GM19023 (cell line): ENCODE data around the gene LRRC15.

Source experiments
- ATAC-seq: cut with Tn5 transposase; IDR thresholded peaks from one replicate; pipeline ENCODE4 v1.9.1; 2021; ENCODE audit warnings: mild to moderate bottlenecking, moderate library complexity; ENCODE audit not compliant: unreplicated experiment

The LRRC15 gene

GRCh38 chr3:194336601-194337355 lies 32.8 kb downstream of the LRRC15 start:
- no peak for ATAC-seq

GRCh38 chr3:194333981-194334320 lies 35.6 kb downstream of the LRRC15 start:
- ATAC-seq = no peak

DNA sequence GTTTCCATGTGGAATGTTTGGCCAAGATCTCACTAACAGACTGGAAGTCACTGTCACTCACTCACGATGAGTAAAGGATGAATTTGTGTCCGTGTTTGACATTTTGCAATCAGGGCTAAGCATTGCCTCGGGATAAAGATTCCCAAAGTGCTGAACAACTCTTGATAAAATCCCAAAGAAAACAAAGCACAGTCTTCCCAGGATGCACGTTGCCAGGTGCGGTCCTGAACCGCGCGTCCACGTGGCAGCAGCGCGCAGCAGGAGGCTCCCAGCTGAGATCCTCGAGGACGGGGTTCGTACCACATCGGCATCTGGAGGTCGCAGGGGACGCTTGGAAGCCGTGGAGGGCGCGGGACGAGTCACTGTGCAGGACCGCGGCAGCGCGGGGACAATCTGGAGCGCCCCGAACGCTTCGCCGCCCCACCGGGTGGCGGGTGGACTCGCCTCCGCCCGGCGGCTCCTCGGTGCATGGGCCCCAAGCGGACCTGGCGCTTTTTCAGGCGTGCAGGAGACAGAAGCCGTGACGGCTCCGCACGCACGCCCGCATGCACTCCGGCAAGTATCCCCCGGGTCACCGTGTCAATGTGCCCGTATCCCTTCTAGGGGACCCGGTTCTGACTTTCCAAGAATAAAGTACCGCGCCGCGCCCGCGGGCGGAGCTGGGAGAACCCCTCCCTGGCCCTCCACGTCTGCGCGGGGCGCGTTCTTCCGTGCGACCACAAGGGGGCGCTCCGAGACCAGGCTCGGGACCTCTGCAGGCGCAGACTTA lies 36.1 kb downstream of the LRRC15 start:
- peak; percentile 87 for ATAC-seq

GRCh38 chr3:194332858-194333211 lies 36.7 kb downstream of the LRRC15 start:
- no peak for ATAC-seq

DNA sequence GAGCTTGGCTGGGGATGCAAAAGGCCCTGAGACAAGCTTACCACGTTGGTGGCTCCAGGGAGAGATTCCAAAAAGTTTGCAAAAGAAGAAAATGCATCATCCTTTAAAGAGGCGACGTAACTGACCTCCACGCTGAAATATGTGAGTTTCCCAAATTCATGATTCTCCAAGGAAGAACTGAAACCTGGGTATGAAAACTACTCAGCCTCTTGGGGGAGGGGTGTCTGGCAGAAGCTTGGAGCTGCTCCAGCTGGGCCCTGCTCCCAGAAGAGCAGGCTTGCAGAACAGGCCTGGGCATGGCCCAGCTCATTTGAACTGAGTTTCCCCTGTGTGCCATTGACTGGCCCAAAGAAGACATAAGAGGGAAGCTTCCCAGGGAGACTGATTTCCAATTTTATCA lies 39.0 kb downstream of the LRRC15 start:
- no peak for ATAC-seq

DNA sequence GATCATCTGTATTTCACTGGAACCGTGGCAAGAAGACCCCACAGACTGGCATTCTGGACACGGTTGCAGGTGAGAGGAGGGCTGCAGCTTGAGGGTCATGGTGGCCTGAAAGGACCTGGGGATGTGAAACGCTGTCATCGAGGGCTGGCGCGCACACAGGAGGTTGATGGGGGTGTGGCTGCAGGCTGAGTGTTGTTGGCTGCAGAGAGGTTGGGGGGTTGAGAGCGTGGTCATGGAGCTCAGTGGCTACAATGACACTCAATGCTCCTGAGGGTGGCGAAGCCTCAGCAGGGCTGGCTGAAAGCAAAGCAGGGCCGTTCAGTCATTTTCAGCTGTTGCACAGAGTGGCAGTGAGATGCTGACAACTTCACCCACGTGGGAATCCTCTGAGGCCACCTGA lies 39.4 kb downstream of the LRRC15 start:
- ATAC-seq = no peak

GRCh38 chr3:194329583-194329965 lies 40.0 kb downstream of the LRRC15 start:
- ATAC-seq = no peak

DNA sequence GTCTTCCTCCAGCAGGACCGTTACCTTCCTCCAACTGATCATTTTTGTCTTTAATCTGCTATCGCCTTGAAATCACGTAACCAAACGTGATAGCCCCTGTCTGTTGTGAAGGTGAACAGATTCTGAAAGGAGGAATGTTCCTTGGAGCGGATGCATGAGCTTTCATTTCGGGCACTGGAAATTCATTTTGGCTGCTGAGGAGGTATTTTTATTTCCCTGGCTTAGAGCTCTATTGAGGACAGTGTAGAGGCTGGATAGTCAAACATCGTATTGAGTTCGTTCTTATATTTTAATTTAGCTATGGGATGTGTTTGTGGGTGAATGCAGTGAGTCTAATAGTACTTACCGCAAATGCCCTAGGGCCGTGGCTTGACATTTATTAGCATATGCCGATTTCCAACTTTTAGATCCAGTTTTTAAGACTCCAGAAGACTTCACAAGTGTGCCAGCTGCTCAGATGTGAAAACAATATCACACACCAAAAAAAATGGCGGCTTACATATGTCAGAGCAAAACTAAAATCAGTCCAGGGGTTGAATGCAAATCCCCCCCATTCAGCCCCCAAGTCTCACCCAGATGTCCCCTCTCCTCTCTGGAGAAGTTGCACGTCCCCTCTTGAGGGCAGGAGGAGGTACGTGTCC lies 40.5 kb downstream of the LRRC15 start:
- no peak for ATAC-seq

GRCh38 chr3:194328053-194328657 lies 41.4 kb downstream of the LRRC15 start:
- ATAC-seq = no peak

DNA sequence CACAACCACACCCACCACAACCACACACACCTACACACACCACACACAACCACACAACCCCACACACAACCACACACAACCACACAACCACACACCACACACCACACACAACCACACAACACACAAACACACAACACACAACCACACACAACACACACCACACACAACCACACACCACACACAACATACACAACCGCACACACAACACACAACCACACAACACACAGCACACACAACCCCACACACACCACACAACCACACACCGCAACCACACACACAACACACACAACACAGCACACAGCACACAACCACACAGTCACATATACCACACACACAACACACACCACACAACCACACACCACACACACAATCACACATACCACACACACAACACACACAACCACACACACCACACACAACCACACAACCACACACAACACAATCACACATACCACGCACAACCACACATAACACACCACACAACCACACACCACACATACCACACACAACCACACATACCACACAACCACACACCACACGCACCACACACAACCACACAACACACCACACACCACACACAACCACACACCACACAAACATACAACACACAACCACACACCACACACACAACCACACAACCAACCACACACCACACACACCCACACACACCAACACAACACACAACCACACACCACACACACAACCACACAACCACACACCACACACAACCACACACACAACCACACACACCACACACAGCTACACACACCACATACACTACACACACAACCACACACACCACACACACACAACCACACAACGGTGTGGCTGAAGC lies 42.1 kb downstream of the LRRC15 start:
- no peak for ATAC-seq

- ATAC-seq = no peak
Observed at GRCh38 chr3:194326968-194327217, 42.6 kb downstream of the LRRC15 start.

DNA sequence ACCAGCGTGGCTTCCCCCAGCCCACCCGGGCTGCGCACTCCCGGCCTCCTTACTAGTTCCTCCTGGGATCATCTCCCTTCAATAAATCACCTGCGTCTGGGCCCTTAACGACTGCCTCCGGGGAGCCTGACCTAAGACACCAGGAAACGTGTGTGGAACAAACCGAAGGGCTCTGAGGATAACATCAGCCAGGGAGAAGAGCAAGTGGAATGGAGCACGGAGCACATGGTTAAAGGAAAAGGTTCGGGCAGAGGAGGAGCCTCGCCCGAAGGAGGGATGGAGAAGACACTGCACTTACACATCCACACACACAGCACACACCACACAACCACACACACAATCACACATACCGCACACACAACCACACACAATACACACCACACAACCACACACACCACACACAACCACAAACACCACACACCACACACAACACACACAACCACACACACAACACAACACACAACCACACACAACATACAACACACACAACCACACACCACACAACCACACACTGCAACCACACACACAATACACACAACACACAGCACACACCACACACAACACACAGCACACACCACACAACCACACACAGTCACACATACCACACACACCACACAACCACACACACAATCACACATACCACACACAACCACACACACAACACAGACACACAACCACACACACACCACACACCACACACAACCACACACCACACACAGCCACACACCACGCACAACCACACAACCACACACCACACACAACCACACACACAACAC lies 43.2 kb downstream of the LRRC15 start:
- no peak for ATAC-seq

DNA sequence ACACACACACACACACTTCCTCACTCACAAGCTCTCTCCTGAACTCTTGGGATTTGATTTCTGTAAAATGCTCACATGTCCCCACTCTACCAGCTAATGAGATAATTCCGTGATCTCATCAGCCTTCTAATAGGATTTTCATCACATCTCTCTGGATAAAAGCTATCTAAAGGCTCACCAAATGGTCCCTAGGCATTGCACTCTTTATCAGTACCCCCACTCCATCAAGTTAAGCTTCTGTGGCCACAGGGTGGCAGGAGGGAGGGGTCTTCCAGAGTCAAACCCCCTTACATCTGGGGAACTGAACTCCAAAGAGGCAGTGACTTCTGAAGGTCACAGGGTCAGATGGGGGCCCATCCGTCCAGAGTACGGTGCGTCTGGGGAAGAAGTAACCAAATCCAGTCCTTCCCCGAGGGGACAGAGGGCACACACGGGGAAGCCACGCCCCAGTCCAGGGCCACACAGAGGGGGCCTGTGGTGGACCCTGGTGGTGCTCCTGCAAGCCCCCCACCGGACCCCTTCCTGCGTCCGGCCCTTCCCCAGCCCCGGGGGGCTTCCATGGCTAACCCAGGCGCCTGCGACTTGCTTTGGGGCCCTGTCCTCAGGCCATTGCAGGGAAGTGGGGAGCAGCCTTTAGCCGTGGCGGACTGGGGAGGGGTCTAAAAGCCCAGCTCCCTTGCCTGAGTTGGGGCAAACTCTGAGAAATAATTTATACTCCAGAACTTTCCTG lies 44.0 kb downstream of the LRRC15 start:
- no peak for ATAC-seq

DNA sequence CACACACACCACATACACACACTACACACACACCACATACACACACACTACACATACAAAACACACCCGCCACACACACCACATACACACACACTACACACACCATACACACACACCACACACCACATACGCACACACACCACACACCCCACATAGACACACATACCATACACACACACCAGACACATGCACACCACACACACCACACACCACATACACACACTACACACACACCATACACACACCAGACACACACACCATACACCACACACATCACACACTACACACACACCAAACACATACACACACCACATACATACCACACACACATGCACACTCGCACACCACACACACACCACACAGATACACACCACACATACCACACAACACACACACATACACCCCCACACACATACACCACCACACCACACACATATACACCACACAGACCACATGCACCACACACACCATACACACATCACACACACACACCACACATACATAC lies 44.7 kb downstream of the LRRC15 start:
- ATAC-seq = no peak

DNA sequence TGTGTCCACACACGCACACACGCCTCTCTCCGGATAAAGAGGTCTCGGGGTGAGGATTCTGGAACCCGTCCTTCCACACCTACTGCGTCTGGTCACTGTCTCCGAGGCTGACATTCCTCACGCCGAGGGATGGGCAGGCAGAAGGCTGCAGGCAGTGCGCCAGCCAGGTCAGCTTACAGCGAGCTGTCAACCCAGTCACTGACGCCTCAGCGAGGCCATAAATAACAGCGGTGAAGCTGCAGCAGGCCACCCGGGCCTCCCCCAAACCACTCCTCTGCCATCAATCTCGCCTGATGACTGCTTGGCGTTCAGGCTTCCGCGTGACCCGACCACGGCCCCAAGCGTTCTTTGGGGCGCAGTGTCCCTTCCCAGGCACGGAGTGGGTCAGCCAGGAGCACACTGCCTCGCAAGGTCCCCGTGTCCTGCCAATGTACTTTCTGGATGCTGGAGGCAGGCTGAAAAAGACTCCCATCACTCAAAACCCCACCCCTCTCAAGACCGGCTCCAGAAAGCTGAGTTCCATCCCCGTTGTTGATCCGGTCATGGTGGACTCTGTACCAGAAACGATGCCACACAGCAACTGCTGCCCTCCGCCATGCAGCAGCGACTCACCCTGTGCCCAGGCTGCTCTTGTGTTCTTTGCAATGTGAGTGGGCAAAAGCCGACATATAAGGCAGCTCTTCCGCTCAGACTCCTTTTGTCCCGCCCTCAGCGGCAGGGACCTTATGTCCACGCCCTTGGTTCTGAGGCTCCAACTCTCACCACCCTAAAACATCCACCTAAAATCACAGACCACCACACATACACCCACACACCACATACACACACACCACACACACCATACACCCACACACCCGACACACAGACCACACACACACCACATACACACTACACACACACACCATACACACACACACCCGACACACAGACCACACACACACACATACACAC lies 45.5 kb downstream of the LRRC15 start:
- peak; percentile 62 for ATAC-seq

DNA sequence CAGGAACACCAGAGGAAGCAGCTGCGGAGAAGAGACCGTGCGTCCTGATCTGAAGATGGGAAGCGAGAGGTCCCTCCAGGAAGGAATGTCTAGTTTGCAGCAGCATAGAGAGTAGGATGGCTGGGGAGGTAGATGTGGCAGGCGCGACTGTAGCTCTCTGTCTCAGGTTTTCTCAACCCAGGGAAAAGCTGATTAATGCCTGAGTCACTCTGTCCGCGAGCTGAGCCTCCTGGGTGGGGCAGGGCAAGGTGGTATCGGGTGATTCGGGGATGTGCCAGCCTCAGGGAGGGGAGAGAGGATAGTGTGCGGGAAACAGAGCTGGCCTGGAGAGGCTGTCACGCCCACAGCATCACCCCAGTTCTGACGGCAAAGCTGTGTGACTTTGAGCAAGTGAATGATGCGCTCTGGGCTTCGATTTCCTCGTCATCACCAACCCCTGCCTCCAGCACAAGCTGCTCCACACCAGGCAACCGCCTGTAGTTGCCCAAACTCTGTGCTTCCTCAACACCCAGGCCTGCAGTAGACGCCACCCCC lies 46.8 kb downstream of the LRRC15 start:
- no peak for ATAC-seq

DNA sequence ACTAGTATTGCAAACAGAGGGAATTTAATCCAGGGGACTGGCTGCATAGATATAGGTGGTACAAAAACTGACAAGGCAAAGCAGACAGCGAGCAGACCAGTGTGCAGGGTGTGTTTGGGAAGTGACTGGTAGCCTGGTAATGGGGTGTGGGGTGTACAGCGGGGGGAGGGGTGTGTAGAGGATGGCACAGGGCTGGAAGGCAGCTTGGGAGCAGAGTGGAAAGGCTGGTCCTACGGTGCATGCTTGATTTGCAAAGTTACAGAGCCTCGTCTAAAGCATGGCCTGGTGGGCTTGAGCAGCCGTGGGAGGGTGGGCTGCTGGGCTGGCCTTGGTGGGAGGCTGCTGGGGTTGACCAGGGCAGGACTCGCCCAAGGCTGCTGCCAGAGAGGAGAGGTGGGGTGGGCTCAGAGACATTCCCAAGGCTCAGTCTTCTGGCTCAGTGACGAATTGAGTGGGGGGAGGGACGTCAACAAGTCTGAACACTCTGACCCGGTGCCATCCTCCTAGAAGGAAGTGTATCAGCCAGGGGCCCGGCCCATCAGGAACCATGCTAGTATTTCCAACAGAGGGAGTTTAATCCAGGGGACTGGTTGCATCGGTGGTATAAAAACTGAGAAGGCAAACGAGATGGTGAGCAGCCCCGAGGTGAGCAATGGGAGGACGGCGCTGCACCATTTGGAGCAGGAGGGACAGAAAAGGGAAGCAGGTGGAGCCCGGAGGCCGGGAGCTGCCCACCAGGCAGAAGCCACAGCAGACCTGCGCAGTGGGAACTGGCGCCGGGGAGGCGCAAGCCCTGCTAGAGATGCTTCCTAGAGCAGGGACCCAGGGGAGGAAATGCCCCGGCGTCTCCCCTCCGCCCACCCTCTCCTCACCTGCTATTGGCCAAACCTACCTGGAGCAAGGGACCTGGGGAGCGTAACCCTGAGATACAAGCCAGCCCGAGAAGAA lies 47.6 kb downstream of the LRRC15 start:
- no peak for ATAC-seq
